Karpas-422 (cell line): ENCODE data around the gene PCCA. TPM values are rescaled to one million over a fixed set of nuclear protein-coding genes. Genes with fewer than 3 reads are reported as not detected.
"Not testable (repeated sequence)": the region's sequence is repeated elsewhere in the genome, so short reads cannot be mapped to it uniquely, and the experiment has no call there.

ENCODE experiments used
- DNase-seq: peaks from one replicate; pipeline ENCODE4 v3.0.0-alpha.2; 2015
- H2AFZ ChIP-seq: fragments of 200-600 bp; sonication (generic); 2 replicates; pipeline ENCODE4 v1.6.1; 2014; ENCODE audit warnings: antibody characterized with exemption, low read length, mixed read lengths
- H3K27ac ChIP-seq: fragments of 200-600 bp; sonication (generic); 2 replicates; pipeline ENCODE4 v1.5.1; 2014; ENCODE audit warnings: mild to moderate bottlenecking, low read length, moderate library complexity
- H3K27me3 ChIP-seq: fragments of 200-600 bp; sonication (generic); 2 replicates; pipeline ENCODE4 v1.6.1; 2014; ENCODE audit warnings: low read length, mixed read lengths
- H3K36me3 ChIP-seq: fragments of 200-600 bp; sonication (generic); 2 replicates; pipeline ENCODE4 v1.6.1; 2014; ENCODE audit warnings: low read length, mixed read lengths; ENCODE audit not compliant: insufficient read depth
- H3K4me1 ChIP-seq: fragments of 200-600 bp; sonication (generic); 2 replicates; pipeline ENCODE4 v1.6.1; 2014; ENCODE audit warnings: mild to moderate bottlenecking, low read length, mixed read lengths
- H3K4me2 ChIP-seq: fragments of 200-600 bp; sonication (generic); 2 replicates; pipeline ENCODE4 v1.6.1; 2014; ENCODE audit warnings: low read length, low read depth, mild to moderate bottlenecking; ENCODE audit not compliant: poor library complexity, severe bottlenecking
- H3K4me3 ChIP-seq: fragments of 200-600 bp; sonication (generic); 2 replicates; pipeline ENCODE4 v1.5.1; 2014; ENCODE audit warnings: mild to moderate bottlenecking, antibody characterized with exemption, low read length, mixed read lengths
- H3K79me2 ChIP-seq: fragments of 200-600 bp; sonication (generic); 2 replicates; pipeline ENCODE4 v1.6.1; 2014; ENCODE audit warnings: mild to moderate bottlenecking, low read length, mixed read lengths
- H3K9ac ChIP-seq: fragments of 200-600 bp; sonication (generic); 2 replicates; pipeline ENCODE4 v1.6.0; 2014; ENCODE audit warnings: low read length
- H3K9me2 ChIP-seq: fragments of 200-600 bp; sonication (generic), shearing (Covaris generic); replicated peaks from 2 replicates; pipeline ENCODE4 v1.6.0; 2014; ENCODE audit warnings: mild to moderate bottlenecking, low read length, moderate library complexity; ENCODE audit not compliant: insufficient read depth
- H3K9me3 ChIP-seq: fragments of 300-700, 200-600 bp; sonication (generic); 2 replicates; pipeline ENCODE4 v1.6.1; 2014; ENCODE audit warnings: low read length, mixed read lengths
- H4K20me1 ChIP-seq: fragments of 200-600 bp; sonication (generic); 2 replicates; pipeline ENCODE4 v1.6.1; 2014; ENCODE audit warnings: mild to moderate bottlenecking, antibody characterized with exemption, low read length, low read depth; ENCODE audit not compliant: insufficient read depth
- total RNA-seq: library from RNA; depleted of rRNA; stranded (reverse); fragments of >200 nt; shearing (Covaris generic); gene quantifications from 2 replicates; pipeline ENCODE4 v1.2.3, GENCODE V29; 2014; ENCODE audit warnings: low replicate concordance

Gene PCCA
- total RNA-seq, 1 experiment from 2014 or later, result 7.0 TPM

DNA sequence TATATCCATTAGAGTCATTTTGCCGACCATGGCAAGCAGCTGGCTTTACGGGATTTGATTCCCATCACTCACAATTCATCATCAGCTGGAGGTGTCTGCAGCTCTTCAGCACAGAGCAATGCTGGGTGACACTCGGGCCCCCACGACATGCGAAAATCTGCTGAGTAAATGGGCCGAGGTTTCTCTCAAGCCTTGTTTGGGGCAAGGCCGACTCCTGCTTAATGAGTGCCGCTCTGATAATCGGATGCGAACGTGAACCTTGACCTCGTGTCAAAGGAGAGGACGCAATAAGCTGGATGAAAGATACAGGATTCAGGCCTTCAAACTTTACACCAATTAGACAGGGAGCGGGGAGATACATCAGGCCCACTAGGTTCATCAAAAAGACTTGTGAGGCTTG, 434.5 kb downstream of the PCCA start:
- Histone ChIP-seq H3K36me3 (no peaks in the 10 kb centered on the region), H3K27me3 (no peaks in the 10 kb centered on the region), H3K4me3 (no peak overlapping the region), H3K4me1 (no peaks in the 10 kb centered on the region), H3K9me2 (no peaks in the 10 kb centered on the region), H3K9me3 (no peaks in the 10 kb centered on the region), H2AFZ (no peak overlapping the region), H4K20me1 (no peaks in the 10 kb centered on the region), H3K27ac (no peak overlapping the region), H3K9ac (no peak overlapping the region), H3K4me2 (no peak overlapping the region), H3K79me2 (no peaks in the 10 kb centered on the region)
- no peak for DNase-seq

DNA sequence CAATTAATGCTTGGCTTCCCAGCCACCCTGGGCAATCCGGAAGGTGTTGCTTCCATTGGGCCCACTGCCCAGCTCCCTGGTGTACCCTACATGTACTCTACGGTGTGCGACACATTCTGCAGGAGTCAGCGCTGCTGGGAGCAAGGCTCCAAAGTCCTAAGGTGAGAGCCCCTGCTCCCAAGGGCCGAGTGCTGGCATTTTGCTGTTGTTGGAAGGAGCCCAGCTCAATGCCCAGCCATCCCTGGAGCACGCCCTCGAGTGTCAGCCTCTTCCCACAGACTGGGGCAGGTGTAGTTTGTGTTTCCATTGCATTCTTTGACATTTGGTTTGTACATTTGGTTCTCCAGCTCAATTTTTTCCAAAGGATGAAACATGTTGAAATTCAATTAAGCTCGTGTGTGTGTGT, 435.1 kb downstream of the PCCA start:
- H3K9ac ChIP-seq, result no peak overlapping the region
- no peak for DNase-seq
- no peaks in the 10 kb centered on the region for H3K9me2 ChIP-seq
- no peak overlapping the region for H3K4me3 ChIP-seq
- H3K9me3 ChIP-seq, result no peaks in the 10 kb centered on the region
- no peaks in the 10 kb centered on the region for H4K20me1 ChIP-seq
- no peak overlapping the region for H3K4me2 ChIP-seq
- H3K79me2 ChIP-seq, result no peaks in the 10 kb centered on the region
- no peak overlapping the region for H2AFZ ChIP-seq
- no peak overlapping the region for H3K27ac ChIP-seq
- H3K4me1 ChIP-seq, result no peaks in the 10 kb centered on the region
- no peaks in the 10 kb centered on the region for H3K36me3 ChIP-seq
- no peaks in the 10 kb centered on the region for H3K27me3 ChIP-seq

DNA sequence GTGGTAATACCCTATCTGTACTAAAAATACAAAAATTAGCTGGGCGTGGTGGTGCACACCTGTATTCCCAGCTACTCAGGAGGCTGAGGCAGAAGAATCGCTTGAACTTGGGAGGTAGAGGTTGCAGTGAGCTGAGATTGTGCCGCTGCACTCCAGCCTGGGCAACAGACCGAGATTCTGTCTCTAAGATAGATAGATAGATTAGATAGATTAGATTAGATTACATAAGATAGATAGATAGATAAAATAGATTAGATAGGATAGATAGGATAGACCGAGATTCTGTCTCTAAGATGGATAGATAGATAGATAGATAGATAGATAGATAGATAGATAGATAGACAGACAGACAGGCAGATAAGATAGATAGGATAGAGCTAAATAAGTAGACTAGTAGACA, 435.8 kb downstream of the PCCA start:
- not testable (repeated sequence) for H3K9me3 ChIP-seq, H3K9ac ChIP-seq, H2AFZ ChIP-seq, H4K20me1 ChIP-seq, H3K27me3 ChIP-seq, H3K36me3 ChIP-seq, H3K4me1 ChIP-seq, H3K27ac ChIP-seq, DNase-seq, H3K9me2 ChIP-seq, H3K4me2 ChIP-seq, H3K79me2 ChIP-seq, H3K4me3 ChIP-seq

DNA sequence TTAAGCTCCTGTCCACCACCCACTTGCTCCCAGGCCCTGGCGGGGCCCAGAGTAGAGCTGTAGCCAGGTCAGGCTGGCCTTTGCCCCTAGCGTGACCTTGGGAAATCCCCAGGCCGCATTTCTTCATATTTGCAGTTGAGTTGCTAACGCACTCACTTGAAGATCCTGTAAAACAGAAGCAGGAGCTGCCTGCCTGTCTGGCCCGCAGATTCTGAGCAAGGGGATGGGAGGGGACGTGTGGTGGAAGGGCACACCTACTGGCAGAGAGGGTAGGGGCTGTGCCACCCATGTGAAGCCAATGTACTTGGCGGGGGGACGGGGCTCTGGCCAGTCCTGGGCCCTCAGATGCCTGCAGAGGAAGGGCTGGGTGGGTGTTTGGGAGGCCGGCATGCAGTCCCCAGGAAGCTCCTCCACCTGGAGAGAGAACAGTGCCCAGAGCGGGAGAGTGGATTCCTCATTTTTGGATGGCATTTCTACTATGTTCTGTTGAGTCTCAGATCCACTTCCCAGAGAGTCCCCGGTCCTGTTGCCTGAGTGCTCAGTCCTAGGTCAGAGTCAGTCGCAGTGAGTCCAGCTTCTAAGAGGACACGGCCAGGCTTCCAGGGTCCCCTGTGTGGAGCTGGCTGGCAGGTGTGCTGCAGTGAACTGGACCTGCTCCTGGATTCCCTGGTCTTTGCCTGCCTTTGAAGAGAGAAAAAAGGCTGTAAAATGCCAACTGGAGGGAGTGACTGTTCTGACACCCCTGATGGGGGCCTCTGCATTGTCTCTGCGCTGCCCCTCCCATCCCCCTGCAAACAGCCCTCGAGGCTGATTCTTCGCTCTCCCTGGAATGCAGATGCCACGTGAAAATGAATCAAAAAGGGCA, 436.8 kb downstream of the PCCA start:
- Histone ChIP-seq H3K9ac (no peak overlapping the region), H3K9me2 (no peaks in the 10 kb centered on the region), H3K4me1 (no peaks in the 10 kb centered on the region), H3K9me3 (no peaks in the 10 kb centered on the region), H3K4me2 (no peak overlapping the region), H4K20me1 (no peaks in the 10 kb centered on the region), H3K79me2 (no peaks in the 10 kb centered on the region), H3K27ac (no peak overlapping the region), H3K4me3 (no peak overlapping the region), H3K36me3 (no peaks in the 10 kb centered on the region), H3K27me3 (no peaks in the 10 kb centered on the region), H2AFZ (no peak overlapping the region)
- DNase-seq, result no peak

DNA sequence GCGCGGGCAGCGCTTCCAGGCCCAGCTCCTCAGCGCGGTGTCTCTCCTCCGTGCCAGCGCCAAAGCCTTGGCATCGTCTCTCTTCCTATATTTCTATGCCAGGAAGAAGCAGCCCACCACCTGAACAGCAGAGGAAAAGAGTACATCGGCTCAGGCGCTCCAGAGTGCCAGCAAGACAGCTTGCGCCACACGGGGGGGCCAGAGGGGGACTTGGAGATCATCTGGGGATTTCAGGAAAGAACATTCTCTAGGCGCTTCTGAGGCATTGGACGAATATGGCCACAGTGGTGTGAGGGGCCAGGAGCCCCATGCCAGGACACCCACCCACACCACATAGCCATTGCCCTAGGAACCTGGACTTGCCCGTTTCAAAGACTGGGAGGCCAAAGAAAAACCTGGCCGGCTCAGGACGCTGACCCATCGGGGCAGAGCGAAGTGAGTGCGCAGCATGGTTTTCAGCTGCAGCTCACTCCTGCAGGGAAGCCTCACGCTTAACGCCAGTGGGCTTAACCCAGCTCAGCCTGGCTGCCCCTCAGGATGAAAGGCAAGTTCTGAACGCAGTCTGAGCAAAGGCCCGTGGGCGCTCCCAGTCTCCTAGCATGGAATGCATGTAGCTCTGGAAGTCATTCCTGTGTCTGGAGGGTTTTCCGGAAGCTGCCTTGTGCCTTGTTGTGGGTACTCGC, 437.6 kb downstream of the PCCA start:
- Histone ChIP-seq H3K9me3 (no peaks in the 10 kb centered on the region), H3K4me1 (no peaks in the 10 kb centered on the region), H3K9me2 (no peaks in the 10 kb centered on the region), H3K36me3 (no peaks in the 10 kb centered on the region), H3K4me2 (no peak overlapping the region), H4K20me1 (no peaks in the 10 kb centered on the region), H2AFZ (no peak overlapping the region), H3K27ac (no peak overlapping the region), H3K79me2 (no peaks in the 10 kb centered on the region), H3K4me3 (no peak overlapping the region), H3K9ac (no peak overlapping the region), H3K27me3 (no peaks in the 10 kb centered on the region)
- no peak for DNase-seq

DNA sequence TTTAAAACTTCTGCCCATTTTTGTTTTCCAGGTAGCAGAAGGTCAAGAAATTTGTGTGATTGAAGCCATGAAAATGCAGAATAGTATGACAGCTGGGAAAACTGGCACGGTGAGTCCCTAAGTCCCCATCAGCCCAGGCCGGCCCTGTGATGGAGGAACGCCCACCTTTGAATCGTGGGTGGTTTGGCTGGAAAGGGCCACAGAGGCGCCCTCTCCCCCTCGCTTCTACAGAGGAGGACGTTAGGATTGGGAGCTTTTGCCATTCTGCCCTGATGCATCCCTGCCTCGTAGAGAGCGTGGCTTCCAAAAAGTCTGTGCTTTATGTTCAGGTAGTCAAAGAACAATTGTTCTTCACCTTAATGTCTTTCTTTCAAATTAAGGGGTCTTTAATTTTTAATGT, 438.8 kb downstream of the PCCA start:
- Histone ChIP-seq H3K27ac (no peak overlapping the region), H3K27me3 (no peaks in the 10 kb centered on the region), H3K9me3 (no peaks in the 10 kb centered on the region), H3K9ac (no peak overlapping the region), H3K79me2 (no peaks in the 10 kb centered on the region), H3K4me3 (no peak overlapping the region), H4K20me1 (no peaks in the 10 kb centered on the region), H3K4me1 (no peaks in the 10 kb centered on the region), H3K4me2 (no peak overlapping the region), H2AFZ (no peak overlapping the region), H3K36me3 (no peaks in the 10 kb centered on the region), H3K9me2 (no peaks in the 10 kb centered on the region)
- no peak for DNase-seq

DNA sequence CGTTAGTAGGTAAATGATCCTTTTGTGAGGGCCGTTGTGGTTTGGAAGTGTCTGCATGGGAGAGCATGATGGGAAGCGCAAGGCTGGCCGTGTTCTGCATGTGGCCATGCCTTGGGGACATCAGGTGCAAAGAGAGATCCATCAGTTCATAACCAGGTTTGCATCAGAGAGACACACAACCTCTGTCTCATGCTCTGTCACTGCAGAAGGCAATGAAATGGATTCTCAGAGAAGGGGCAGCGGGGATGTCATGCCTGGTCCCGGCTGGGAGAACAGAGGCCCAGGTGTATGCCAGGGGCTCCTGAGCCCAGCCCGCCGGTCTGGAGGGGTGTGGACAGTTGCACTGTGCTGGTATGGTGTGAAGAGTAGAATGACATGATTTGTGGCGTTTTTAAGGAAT, 439.5 kb downstream of the PCCA start:
- H3K9me3 ChIP-seq, result no peaks in the 10 kb centered on the region
- no peak overlapping the region for H3K4me2 ChIP-seq
- no peaks in the 10 kb centered on the region for H3K27me3 ChIP-seq
- H2AFZ ChIP-seq, result no peak overlapping the region
- no peaks in the 10 kb centered on the region for H3K36me3 ChIP-seq
- no peaks in the 10 kb centered on the region for H4K20me1 ChIP-seq
- H3K27ac ChIP-seq, result no peak overlapping the region
- no peaks in the 10 kb centered on the region for H3K4me1 ChIP-seq
- no peaks in the 10 kb centered on the region for H3K9me2 ChIP-seq
- no peak overlapping the region for H3K4me3 ChIP-seq
- H3K79me2 ChIP-seq, result no peaks in the 10 kb centered on the region
- H3K9ac ChIP-seq, result no peak overlapping the region
- DNase-seq, result no peak

DNA sequence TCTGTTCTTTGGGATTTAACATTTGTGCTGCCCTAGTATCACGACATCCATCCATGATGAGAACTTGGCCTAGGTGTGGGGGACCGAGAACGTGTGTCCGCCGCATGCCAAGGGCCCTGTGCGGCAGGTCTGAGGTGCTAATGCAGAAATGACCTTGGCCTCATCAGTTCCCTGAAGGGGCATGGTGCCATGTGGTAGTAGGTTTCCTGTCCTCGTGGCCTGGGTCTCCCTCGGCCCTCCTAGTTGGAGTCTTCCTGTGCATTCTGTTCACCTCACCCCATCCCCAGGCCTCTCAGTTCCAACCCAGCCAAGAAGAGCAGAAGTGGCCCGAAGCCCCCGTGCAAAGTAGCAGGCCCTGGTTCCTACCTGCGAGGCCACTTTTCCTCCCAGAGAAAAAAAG, 439.9 kb downstream of the PCCA start:
- no peaks in the 10 kb centered on the region for H4K20me1 ChIP-seq
- H3K27me3 ChIP-seq, result no peaks in the 10 kb centered on the region
- H3K36me3 ChIP-seq, result no peaks in the 10 kb centered on the region
- no peak overlapping the region for H3K4me2 ChIP-seq
- H2AFZ ChIP-seq, result no peak overlapping the region
- no peak overlapping the region for H3K9ac ChIP-seq
- no peak for DNase-seq
- no peaks in the 10 kb centered on the region for H3K79me2 ChIP-seq
- H3K4me1 ChIP-seq, result no peaks in the 10 kb centered on the region
- H3K4me3 ChIP-seq, result no peak overlapping the region
- H3K9me2 ChIP-seq, result no peaks in the 10 kb centered on the region
- no peaks in the 10 kb centered on the region for H3K9me3 ChIP-seq
- no peak overlapping the region for H3K27ac ChIP-seq
